22Rv1 (cell line): ENCODE results near the gene ZNF385B.

Experiments
- ZFX ChIP-seq: fragments of 450-650 bp; IDR thresholded peaks from 2 replicates; pipeline ENCODE4 v1.6.1; 2017; ENCODE audit warnings: antibody characterized with exemption, borderline replicate concordance
- TF ChIP-seq, protein P1 (sequence below): fragments of 450-650 bp; IDR thresholded peaks from 2 replicates; pipeline ENCODE4 v1.5.1; 2017; ENCODE audit warnings: mild to moderate bottlenecking

DNA sequence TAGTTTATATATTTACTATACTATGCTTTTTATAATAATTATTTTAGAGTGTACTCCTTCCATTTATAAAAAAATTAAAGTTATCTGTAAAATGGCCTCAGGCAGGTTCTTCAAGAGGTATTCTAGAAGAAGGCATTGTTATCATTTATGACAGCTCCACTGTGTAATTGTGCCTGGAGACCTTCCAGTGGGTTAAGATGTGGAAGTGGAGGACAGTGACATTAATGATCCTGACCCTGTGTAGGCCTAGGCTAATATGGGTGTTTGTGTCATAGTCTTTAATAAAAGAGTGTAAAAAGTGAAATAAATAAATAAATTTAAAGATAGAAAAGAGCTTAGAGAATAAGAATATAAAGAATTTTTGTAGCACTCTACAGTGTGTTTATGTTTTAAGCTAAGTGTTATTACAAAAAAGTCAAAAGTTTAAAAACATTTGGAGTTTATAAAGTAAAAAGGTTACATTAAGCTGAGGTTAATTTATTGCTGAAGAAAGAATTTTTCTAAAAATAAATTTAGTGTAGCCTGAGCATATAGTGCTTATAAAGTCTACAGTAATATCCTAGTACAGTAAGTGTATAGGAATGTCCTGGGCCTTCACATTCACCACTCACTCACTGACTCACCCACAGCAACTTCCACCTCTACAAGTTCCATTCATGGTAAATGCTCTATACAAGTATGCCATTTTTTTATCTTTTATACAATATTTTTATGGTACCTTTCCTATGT, 406.8 kb downstream of the ZNF385B start:
- TF ChIP-seq, protein P1, sequence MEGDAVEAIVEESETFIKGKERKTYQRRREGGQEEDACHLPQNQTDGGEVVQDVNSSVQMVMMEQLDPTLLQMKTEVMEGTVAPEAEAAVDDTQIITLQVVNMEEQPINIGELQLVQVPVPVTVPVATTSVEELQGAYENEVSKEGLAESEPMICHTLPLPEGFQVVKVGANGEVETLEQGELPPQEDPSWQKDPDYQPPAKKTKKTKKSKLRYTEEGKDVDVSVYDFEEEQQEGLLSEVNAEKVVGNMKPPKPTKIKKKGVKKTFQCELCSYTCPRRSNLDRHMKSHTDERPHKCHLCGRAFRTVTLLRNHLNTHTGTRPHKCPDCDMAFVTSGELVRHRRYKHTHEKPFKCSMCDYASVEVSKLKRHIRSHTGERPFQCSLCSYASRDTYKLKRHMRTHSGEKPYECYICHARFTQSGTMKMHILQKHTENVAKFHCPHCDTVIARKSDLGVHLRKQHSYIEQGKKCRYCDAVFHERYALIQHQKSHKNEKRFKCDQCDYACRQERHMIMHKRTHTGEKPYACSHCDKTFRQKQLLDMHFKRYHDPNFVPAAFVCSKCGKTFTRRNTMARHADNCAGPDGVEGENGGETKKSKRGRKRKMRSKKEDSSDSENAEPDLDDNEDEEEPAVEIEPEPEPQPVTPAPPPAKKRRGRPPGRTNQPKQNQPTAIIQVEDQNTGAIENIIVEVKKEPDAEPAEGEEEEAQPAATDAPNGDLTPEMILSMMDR: no peak
- TF ChIP-seq ZFX: no peak
